ENCODE data around the gene EXT2. TPM values are rescaled to one million over a fixed set of nuclear protein-coding genes. Genes with fewer than 3 reads are reported as not detected.

EXT2 gene
- total and polyA plus RNA-seq, 2 experiments from 2014 or later, result 15.9 to 48.6 TPM

GRCh38 chr11:44165432-44165831 lies 70.0 kb downstream of the EXT2 start:
- Histone ChIP-seq H4K20me1 (replicated peaks; ENCODE audit: insufficient read depth) (no peaks in the 10 kb centered on the region), H3K4me2 (no peak overlapping the region), H3K4me1 (ENCODE audit: insufficient read depth) (no peaks in the 10 kb centered on the region), H3K36me3 (ENCODE audit: insufficient read depth) (no peaks in the 10 kb centered on the region), H3K9me2 (ENCODE audit: insufficient read depth) (no peaks in the 10 kb centered on the region), H3K4me3 (no peak overlapping the region), H2AFZ (no peak overlapping the region), H3K27me3 (ENCODE audit: insufficient read depth) (no peaks in the 10 kb centered on the region), H3K27ac (ENCODE audit: low read depth) (no peak overlapping the region), H3F3A (replicated peaks; ENCODE audit: low read depth) (no peaks in the 10 kb centered on the region), H3K79me2 (replicated peaks; ENCODE audit: insufficient read depth) (no peaks in the 10 kb centered on the region)
- ATAC-seq (no peak), DNase-seq (ENCODE audit: low spot score) (no peak)
- Mint-ChIP-seq H3K9me3 (no peaks in the 10 kb centered on the region), H3K4me3 (no peak overlapping the region), H3K27ac (no peak overlapping the region), H3K36me3 (ENCODE audit: low read depth) (no peaks in the 10 kb centered on the region), H3K4me1 (peaks cover 7% of the 10 kb centered on the region; the same call in 2 of the 3 replicates), H3K27me3 (ENCODE audit: insufficient read depth, low read depth, poor library complexity) (peaks cover 2% of the 10 kb centered on the region)
- TF ChIP-seq EZH2 (IDR thresholded peaks at IDR 0.05; ENCODE audit: low read depth, unreplicated experiment) (no peak), ETS1 (IDR thresholded peaks at IDR 0.05) (no peak), POLR2AphosphoS5 (IDR thresholded peaks at IDR 0.05; ENCODE audit: low read depth) (no peak), JUNB (IDR thresholded peaks at IDR 0.05; ENCODE audit: unreplicated experiment) (no peak), CTCF (conservative IDR thresholded peaks at IDR 0.05; ENCODE audit: low read depth in 2 of 2) (no peak), NANOG (IDR thresholded peaks at IDR 0.05; ENCODE audit: borderline replicate concordance) (no peak), REST (IDR thresholded peaks at IDR 0.05; ENCODE audit: unreplicated experiment) (no peak), CREB1 (CRISPR knock-in tag; IDR thresholded peaks at IDR 0.05; ENCODE audit: low read depth) (no peak), ZNF114 (CRISPR knock-in tag; IDR thresholded peaks at IDR 0.05) (no peak), EZH2phosphoT487 (IDR thresholded peaks at IDR 0.05; ENCODE audit: unreplicated experiment) (no peak), STAT1 (IDR thresholded peaks at IDR 0.05; ENCODE audit: unreplicated experiment) (no peak), ZNF331 (CRISPR knock-in tag; IDR thresholded peaks at IDR 0.05; ENCODE audit: low read depth) (no peak), ZNF462 (CRISPR knock-in tag; IDR thresholded peaks at IDR 0.05) (no peak)
